OCI-LY3 (cell line): ENCODE data around the gene MMP14.

Experiments
- H2AFZ ChIP-seq: fragments of 200-600, 300-600 bp; shearing (Covaris generic); 2 replicates; pipeline ENCODE4 v1.6.0; 2014; ENCODE audit warnings: antibody characterized with exemption, low read depth, low read length
- H3K27ac ChIP-seq: fragments of 200-600, 300-600 bp; sonication (generic); 2 replicates; pipeline ENCODE4 v1.5.1; 2014; ENCODE audit warnings: mild to moderate bottlenecking, low read length, moderate library complexity, mixed read lengths
- H3K27me3 ChIP-seq: fragments of 200-600, 300-600 bp; sonication (generic); 2 replicates; pipeline ENCODE4 v1.6.1; 2014; ENCODE audit warnings: low read depth, low read length, mixed read lengths
- H3K36me3 ChIP-seq: fragments of 200-600, 300-600 bp; sonication (generic); replicated peaks from 2 replicates; pipeline ENCODE3; 2014; ENCODE audit warnings: low read depth, low read length, mixed read lengths
- H3K4me1 ChIP-seq: fragments of 300-600, 200-600 bp; sonication (generic); 2 replicates; pipeline ENCODE4 v1.6.1; 2014; ENCODE audit warnings: low read length, mixed read lengths
- H3K4me2 ChIP-seq: fragments of 200-600, 300-600 bp; sonication (generic); 2 replicates; pipeline ENCODE4 v1.6.1; 2014; ENCODE audit warnings: low read length, mixed read lengths
- H3K4me3 ChIP-seq: fragments of 300-600, 200-600 bp; sonication (generic); 2 replicates; pipeline ENCODE4 v1.5.1; 2014; ENCODE audit warnings: antibody characterized with exemption, mild to moderate bottlenecking, low read length, moderate library complexity
- H3K79me2 ChIP-seq: fragments of 300-600, 200-600 bp; shearing (Covaris generic); 2 replicates; pipeline ENCODE4 v1.6.1; 2014; ENCODE audit warnings: mild to moderate bottlenecking, low read length, mixed read lengths
- H3K9ac ChIP-seq: fragments of 300-600, 200-600 bp; shearing (Covaris generic); 2 replicates; pipeline ENCODE4 v1.6.0; 2014; ENCODE audit warnings: mild to moderate bottlenecking, low read length, moderate library complexity
- H3K9me3 ChIP-seq: fragments of 200-600, 300-600 bp; shearing (Covaris generic); 2 replicates; pipeline ENCODE4 v1.6.1; 2014; ENCODE audit warnings: low read length, mixed read lengths; ENCODE audit not compliant: insufficient read depth
- H4K20me1 ChIP-seq: fragments of 200-600, 300-600 bp; sonication (generic); 2 replicates; pipeline ENCODE4 v1.6.1; 2016; ENCODE audit warnings: low read length, mixed read lengths; ENCODE audit not compliant: insufficient read depth
- EZH2phosphoT487 ChIP-seq: fragments of 200-600 bp; shearing (Covaris generic); IDR thresholded peaks from 2 replicates; pipeline ENCODE4 v1.6.1; 2018; ENCODE audit warnings: antibody characterized with exemption, mixed run types, low read depth
- TF ChIP-seq, protein P1 (sequence below): fragments of 200-600, 300-600 bp; sonication (generic); IDR thresholded peaks from 2 replicates; pipeline ENCODE4 v1.5.1; 2014; ENCODE audit warnings: antibody characterized with exemption, low read length, low read depth

Gene MMP14

DNA sequence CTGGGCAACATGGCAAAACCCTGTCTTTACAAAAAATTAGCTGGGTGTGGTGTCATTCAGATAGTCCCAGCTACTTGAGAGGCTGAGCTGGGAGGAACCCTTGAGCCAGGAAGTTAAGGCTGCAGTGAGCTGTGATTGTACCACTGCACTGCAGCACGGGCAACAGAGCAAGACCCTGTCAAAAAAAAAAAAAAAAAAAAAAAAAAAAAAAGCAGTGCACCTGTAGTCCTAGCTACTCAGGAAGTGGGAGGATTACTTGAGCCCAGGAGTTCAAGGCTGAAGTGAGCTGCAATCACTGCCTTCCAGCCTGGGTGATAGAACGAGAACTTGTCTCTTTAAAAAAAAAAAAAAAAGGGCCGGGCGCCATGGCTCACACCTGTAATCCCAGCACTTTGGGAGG, 52.3 kb downstream of the MMP14 start:
- TF ChIP-seq EZH2phosphoT487, result no peak
- TF ChIP-seq, protein P1, sequence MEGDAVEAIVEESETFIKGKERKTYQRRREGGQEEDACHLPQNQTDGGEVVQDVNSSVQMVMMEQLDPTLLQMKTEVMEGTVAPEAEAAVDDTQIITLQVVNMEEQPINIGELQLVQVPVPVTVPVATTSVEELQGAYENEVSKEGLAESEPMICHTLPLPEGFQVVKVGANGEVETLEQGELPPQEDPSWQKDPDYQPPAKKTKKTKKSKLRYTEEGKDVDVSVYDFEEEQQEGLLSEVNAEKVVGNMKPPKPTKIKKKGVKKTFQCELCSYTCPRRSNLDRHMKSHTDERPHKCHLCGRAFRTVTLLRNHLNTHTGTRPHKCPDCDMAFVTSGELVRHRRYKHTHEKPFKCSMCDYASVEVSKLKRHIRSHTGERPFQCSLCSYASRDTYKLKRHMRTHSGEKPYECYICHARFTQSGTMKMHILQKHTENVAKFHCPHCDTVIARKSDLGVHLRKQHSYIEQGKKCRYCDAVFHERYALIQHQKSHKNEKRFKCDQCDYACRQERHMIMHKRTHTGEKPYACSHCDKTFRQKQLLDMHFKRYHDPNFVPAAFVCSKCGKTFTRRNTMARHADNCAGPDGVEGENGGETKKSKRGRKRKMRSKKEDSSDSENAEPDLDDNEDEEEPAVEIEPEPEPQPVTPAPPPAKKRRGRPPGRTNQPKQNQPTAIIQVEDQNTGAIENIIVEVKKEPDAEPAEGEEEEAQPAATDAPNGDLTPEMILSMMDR, result no peak
- Histone ChIP-seq H3K4me2 (0 out of 2 replicates have a peak overlapping the region, but pooled peaks have one; percentile 63), H2AFZ (no peak overlapping the region), H3K4me3 (no peak overlapping the region), H4K20me1 (no peaks in the 10 kb centered on the region), H3K4me1 (peaks cover 19% of the 10 kb centered on the region), H3K9ac (no peak overlapping the region), H3K79me2 (no peaks in the 10 kb centered on the region), H3K27ac (no peak overlapping the region), H3K36me3 (no peaks in the 10 kb centered on the region), H3K27me3 (no peaks in the 10 kb centered on the region), H3K9me3 (no peaks in the 10 kb centered on the region)

DNA sequence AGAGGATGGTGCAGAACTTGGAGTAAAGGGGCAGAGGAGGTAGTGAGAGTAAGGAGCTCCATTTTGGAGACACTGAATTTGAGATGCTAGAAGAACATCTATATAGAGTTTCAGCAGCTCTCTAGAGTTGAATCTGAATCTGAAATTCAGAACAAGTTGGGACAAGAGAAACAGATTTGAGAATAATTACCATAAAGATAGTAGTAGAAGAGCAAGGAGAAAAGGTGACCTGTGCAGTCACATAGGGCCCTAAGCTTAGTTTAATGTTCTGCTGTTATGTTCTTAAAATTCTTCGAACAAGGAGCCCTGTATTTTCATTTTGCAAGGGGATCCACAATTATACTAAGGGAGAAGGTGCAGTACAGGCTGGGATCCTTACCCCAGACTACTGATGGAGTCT, 54.0 kb downstream of the MMP14 start:
- Histone ChIP-seq H3K4me2 (no peak overlapping the region), H3K4me3 (no peak overlapping the region)
- no peak for TF ChIP-seq EZH2phosphoT487
- TF ChIP-seq, protein P1, result no peak

DNA sequence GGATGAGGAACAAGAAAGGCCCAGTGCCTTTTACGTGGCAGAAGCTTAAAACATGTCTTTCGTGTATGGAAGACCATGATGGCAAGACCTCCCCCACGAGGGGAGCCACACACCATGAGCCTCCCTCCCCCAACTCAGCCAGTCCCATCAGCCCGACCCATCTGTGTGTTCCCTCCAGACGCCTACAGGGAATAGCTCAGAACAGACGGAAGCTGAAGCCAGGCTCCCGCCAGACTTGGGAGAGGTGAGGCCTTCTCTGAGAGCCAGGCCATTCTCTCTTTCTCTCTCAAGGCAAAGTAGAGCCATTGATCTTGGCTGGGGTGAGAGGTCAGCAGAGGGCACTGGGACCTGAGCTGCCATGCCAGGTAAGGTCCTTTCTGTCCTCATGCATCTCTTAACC, 56.1 kb downstream of the MMP14 start:
- TF ChIP-seq EZH2phosphoT487, result no peak
- TF ChIP-seq, protein P1, result no peak
- H3K79me2 ChIP-seq, result no peaks in the 10 kb centered on the region
- peaks cover 11% of the 10 kb centered on the region for H3K4me1 ChIP-seq
- H3K9me3 ChIP-seq, result no peaks in the 10 kb centered on the region
- H3K27ac ChIP-seq, result no peak overlapping the region
- no peak overlapping the region for H3K4me2 ChIP-seq
- H3K27me3 ChIP-seq, result no peaks in the 10 kb centered on the region
- H2AFZ ChIP-seq, result no peak overlapping the region
- H3K9ac ChIP-seq, result no peak overlapping the region
- peaks cover 6% of the 10 kb centered on the region for H3K36me3 ChIP-seq
- no peak overlapping the region for H3K4me3 ChIP-seq
- no peaks in the 10 kb centered on the region for H4K20me1 ChIP-seq

More for the DNA sequence above, 54.0 kb downstream of the MMP14 start:
- no peaks in the 10 kb centered on the region for H3K9me3 ChIP-seq
- no peaks in the 10 kb centered on the region for H4K20me1 ChIP-seq
- no peaks in the 10 kb centered on the region for H3K36me3 ChIP-seq
- H3K79me2 ChIP-seq, result no peaks in the 10 kb centered on the region
- peaks cover 19% of the 10 kb centered on the region for H3K4me1 ChIP-seq
- H2AFZ ChIP-seq, result no peak overlapping the region
- no peaks in the 10 kb centered on the region for H3K27me3 ChIP-seq
- H3K27ac ChIP-seq, result no peak overlapping the region
- no peak overlapping the region for H3K9ac ChIP-seq

- Histone ChIP-seq H3K4me3 (no peak overlapping the region), H3K36me3 (peaks cover 17% of the 10 kb centered on the region), H3K9ac (no peak overlapping the region), H3K27me3 (no peaks in the 10 kb centered on the region), H4K20me1 (no peaks in the 10 kb centered on the region), H3K4me1 (no peaks in the 10 kb centered on the region), H3K79me2 (no peaks in the 10 kb centered on the region), H3K9me3 (no peaks in the 10 kb centered on the region), H2AFZ (no peak overlapping the region), H3K27ac (no peak overlapping the region), H3K4me2 (no peak overlapping the region)
- TF ChIP-seq, protein P1, result no peak
- TF ChIP-seq EZH2phosphoT487, result no peak
Observed at GRCh38 chr14:22893706-22894105, 57.3 kb downstream of the MMP14 start.
